Fibroblast of mammary gland (primary cell): ENCODE results near the gene GLYATL1.

Experiments used
- DNase-seq: peaks from one replicate; pipeline ENCODE4 v3.0.0-alpha.2; 2010; ENCODE audit warnings: low read depth
- H3K4me3 ChIP-seq: 2 replicates; pipeline ENCODE4 v1.5.1; 2011; ENCODE audit warnings: low read depth, mild to moderate bottlenecking, low read length, moderate library complexity; ENCODE audit not compliant: control insufficient read depth
- TF ChIP-seq, protein P1 (sequence below): conservative IDR thresholded peaks from 2 replicates; pipeline ENCODE4 v1.5.1; 2011; ENCODE audit warnings: low read depth, low read length, inconsistent platforms; ENCODE audit not compliant: control insufficient read depth, insufficient read depth

Gene GLYATL1

DNA sequence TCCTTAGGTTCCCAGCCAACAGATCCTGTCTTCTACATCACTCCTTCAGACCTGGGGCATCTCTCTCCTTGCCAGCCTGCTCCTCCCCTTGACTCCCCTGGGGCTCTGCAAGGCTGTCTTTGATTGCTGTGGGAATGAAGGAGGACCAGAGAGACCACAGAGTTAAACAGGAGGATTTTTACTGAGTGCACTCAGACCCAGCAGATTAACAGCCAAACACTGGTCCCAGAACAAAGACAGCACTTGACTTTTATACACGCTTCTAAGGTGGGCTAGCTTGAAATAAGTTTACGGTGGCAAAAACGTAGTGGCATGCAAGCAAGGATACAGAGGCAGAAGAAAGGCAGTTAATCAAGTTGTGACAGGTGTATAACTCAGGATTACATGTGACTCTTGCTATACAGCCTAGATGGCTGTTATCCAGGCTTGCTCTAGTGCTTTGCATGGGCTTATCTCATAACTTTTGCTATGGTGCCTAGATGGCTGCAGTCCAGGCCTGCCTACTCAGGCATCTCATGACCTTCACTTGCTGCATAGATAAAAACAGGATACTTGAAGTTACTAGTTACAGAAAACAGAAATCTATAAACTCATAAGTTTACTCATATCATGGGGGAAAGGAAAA is 22.0 kb upstream of the GLYATL1 start:
- H3K4me3 ChIP-seq: no peak overlapping the region
- TF ChIP-seq, protein P1, sequence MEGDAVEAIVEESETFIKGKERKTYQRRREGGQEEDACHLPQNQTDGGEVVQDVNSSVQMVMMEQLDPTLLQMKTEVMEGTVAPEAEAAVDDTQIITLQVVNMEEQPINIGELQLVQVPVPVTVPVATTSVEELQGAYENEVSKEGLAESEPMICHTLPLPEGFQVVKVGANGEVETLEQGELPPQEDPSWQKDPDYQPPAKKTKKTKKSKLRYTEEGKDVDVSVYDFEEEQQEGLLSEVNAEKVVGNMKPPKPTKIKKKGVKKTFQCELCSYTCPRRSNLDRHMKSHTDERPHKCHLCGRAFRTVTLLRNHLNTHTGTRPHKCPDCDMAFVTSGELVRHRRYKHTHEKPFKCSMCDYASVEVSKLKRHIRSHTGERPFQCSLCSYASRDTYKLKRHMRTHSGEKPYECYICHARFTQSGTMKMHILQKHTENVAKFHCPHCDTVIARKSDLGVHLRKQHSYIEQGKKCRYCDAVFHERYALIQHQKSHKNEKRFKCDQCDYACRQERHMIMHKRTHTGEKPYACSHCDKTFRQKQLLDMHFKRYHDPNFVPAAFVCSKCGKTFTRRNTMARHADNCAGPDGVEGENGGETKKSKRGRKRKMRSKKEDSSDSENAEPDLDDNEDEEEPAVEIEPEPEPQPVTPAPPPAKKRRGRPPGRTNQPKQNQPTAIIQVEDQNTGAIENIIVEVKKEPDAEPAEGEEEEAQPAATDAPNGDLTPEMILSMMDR: no peak

DNA sequence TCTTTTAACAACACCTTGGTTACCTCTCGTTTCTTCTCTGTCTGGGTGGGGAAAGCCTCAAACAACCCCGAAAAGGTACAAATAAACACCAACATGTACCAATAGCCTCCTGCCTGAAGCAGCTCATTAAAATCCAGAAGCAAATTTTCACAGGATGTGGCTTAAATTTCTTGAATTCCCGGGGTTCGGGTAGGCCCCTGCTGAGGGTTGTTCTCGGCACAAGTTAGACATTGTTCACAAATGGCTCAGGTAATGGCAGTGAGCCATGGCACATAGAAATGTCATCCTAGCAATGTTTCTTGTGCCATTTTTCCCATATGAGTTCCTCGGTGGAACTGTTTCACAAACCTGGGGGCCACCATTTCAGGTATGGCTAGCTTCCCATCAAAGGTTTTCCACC is 19.7 kb upstream of the GLYATL1 start:
- no peak for DNase-seq
- H3K4me3 ChIP-seq: no peak overlapping the region
- TF ChIP-seq, protein P1: no peak

More for the DNA sequence above, 22.0 kb upstream of the GLYATL1 start:
- no peak for DNase-seq

DNA sequence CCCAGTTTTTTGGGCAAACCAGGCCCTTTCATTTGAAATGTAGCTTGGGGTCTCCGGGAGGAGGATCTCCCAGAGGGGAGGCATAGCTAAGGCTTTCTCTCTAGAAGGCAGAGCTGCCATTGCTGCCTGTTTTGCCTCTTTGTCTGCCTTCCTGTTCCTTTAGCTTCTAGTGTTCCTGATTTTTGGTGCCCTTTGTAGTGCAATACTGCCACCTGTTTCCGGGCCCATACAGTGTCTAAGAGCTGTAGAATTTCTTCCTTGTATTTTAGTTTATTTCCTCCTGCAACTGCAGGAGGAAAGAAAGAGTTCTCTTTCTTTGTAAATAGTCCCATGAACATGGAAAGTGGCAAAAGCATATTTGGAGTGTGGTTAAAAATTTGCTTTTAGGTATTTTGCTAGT is 19.3 kb upstream of the GLYATL1 start:
- TF ChIP-seq, protein P1: no peak
- H3K4me3 ChIP-seq: no peak overlapping the region
- no peak for DNase-seq

DNA sequence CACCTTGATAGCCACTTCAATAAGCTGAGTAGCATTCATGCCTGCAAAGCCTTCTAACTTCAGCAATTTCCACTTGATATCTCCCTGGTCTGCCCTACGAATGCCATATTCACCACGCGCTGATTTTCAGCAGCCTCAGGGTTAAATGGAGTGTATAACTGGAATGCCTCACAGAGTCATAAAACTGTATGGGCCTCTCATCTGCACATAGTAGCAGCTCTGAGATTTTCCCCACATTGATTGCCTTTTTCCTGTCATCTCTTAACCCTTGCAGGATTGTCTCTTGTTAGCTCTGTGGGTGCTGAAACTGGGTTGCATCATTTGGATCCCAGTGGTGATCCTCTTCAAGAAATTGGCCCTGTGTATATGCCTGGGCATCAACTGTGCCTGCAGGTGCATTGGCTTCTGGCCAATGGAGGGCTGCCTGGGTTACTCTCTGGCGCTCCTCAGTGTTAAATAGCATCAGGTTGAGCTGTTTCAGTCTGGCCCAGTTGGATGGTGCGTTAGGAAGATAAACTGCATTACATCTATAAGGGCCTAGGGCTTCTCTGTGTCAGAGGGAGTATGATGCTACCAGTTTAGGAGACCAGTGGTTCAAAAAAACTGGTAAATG is 17.4 kb upstream of the GLYATL1 start:
- TF ChIP-seq, protein P1: no peak
- no peak for DNase-seq
- H3K4me3 ChIP-seq: no peak overlapping the region

DNA sequence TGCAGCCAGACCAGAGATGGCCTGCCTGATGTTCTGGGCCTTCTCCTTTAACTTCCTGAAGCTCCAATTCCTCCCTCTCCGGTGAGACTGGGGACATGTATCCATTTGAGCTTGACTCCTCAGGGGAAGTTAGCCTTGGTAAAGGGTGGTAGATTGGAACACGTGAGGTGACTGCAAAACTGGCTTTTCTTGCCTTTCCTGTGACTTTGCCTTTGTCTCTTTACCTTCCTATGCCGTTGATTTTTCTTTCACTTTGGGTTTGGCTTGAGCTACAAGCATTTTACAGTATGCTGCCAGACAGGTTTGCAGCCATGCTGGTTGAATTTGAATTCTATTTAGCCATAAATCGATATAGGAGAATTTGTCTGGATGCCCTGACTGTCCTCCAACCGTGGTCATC is 16.8 kb upstream of the GLYATL1 start:
- no peak for DNase-seq
- H3K4me3 ChIP-seq: no peak overlapping the region
- TF ChIP-seq, protein P1: no peak

DNA sequence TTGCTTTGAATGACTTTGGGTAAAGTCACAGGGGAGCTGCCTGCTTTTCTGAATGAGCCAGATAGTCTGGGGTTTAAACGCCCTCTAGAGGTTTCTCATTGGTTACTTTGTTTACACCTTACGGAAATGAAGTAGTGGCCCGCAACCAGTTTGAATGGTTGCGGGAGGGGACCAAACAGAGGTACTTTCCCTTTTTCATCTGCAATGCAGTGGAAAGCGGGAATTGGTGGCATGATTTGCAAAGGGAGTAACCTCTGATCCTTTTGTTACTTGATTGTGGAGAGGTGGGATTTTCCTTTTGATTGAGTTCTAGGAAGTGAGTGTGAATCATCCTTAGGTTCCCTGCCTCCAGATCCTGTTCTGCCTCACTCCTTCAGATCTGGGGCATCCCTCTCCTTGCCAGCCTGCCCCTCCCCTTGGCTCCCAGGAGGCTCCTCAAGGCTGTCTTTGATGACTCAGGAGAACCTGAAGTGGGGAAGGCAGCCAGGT is 15.9 kb upstream of the GLYATL1 start:
- TF ChIP-seq, protein P1: peak; percentile 20
- DNase-seq: peak; percentile 41
- H3K4me3 ChIP-seq: no peak overlapping the region
